Glomerular visceral epithelial cell (primary cell): ENCODE data around the gene NUDT21.
"Not testable (repeated sequence)": the region's sequence is repeated elsewhere in the genome, so short reads cannot be mapped to it uniquely, and the experiment has no call there.

Experiments used
- DNase-seq: peaks from one replicate; pipeline ENCODE4 v3.0.0-alpha.2; 2016; ENCODE audit errors: extremely low spot score

The NUDT21 gene

DNA sequence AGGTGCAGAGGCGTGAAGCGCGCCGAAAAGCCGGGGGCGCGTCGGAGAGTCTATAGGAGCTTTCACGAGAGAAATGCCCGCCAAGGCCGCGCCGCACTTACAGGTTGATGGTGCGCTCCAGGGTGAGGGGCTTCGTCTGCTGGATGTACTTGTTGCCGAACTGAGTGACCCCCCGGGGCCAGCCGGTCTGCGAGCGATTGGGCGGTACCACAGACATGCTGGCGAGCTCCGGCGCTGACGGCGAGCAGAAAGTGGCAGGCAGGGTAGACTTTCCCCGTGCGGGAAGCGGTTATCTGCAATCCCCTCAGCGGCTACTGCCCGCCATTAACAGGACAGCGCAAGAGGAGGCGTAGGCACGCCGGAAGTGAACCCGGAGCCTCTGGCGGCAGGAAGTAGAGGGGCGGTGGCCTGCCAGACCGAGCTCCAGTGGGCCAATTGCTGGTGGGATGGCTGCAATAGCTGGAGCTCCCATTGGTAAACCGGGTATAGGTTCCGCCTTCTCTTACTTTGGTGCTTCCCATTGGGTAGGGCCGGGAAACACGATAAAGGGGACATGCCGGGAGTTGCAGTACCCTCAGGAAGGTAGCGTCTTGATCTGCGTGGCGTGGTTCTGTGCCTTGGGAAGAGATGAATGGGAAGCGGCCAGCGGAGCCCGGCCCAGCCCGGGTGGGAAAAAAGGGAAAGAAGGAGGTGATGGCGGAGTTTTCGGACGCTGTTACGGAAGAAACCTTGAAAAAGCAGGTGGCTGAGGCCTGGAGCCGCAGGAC is at the start of gene NUDT21, which contains the start of gene OGFOD1:
TSS of gene NUDT21 (minus strand) at position 347 of the 767 bp plus-strand sequence. CDS start at position 217, 130 bp downstream.
TSS of gene OGFOD1 (plus strand) at position 569 of the 767 bp plus-strand sequence. CDS start at position 628, 59 bp downstream.
- peak; percentile 96 for DNase-seq

GRCh38 chr16:56493815-56494214 is 42.7 kb upstream of the NUDT21 start:
- no peak for DNase-seq

- DNase-seq = peak; percentile 6
Observed at GRCh38 chr16:56493126-56493525, 42.0 kb upstream of the NUDT21 start.

DNA sequence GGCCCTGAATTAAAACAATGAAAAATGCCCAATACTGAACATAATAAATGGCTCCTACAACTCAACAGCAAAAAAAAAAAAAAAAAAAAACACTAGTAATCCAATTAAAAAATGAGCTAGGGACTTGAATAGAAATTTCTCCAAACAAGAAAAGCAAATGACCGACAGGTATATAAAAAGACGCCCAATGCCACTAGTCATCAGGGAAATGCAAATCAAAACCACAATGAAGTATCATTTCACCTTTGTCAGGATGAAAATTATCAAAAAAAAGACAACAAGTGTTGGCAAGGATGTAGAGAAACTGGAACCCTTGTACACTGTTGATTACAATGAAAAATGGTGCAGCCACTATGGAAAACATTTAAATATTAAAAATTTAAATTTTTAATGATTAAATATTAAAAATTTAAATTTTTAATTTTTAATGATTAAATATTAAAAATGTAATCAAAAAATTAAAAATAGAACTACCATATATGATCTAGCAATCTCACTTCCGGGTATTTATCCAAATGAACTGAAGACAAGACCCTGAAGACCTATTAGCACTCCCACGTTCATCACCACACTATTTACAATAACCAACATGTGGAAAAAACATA is 40.6 kb upstream of the NUDT21 start:
- no peak for DNase-seq

- DNase-seq = not testable (repeated sequence)
Observed at GRCh38 chr16:56488868-56489267, 37.7 kb upstream of the NUDT21 start.

DNA sequence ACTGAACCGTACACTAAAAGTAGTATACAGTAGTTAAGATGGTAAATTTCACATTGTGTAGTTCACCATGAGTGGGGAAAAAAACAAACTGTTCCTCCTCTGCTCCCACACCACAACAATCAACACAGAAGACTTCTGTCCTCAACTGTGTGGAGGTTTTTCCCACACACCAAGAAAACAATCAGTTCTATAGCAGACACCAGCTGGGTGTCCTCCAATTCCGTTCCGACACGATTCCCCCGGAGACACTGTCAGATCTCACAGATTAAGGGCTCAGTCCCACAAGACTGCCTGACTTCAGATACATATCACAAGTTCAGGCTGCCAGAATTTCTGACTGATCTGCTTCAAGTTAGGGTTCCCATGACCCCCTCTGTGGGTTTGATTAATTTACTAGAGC is 36.9 kb upstream of the NUDT21 start:
- DNase-seq = no peak

DNA sequence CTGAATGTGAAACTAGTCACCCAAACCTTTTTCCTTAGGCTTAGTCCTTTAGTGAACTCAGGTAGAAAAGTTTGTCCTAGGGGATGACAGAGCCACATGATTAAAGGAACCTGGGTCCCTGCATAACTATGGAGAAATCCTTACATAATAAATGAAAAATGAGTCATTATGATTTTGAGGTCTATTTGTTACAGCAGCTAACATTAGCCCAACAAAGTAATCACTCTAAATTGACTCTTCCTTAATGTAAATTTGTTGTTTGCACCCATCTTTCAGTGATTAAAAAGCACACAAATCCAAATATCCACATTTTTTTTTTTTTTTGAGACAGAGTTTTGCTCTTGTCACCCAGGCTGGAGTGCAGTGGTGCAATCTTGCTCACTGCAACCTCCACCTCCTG is 32.3 kb upstream of the NUDT21 start:
- no peak for DNase-seq

DNA sequence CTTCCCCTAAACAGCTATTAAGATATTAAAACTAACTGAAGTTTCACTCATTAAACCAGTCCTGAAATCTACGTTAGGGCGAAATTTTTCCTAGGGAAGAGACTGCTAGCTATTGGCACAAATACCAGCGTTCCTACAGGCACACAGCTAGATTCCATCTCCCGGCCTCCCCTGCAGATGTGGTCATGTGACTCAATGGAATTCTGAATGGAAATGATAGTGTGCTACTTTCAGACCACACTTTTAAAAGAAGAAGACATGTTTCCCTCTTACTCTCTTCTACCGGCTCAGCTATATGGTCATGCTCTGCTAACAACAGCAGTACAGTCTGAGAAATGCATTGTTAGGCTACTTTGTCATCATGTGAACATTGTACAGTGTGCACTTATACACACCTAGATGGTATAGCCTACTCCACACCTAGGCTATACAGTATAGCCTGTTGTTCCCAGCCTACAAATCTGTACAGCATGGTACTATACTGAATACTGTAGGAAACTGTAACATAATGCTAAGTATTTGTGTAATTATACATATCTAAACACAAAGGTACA is 31.6 kb upstream of the NUDT21 start:
- no peak for DNase-seq

- DNase-seq = no peak
Observed at GRCh38 chr16:56481468-56482122, 30.5 kb upstream of the NUDT21 start.

GRCh38 chr16:56480776-56481467 is 29.8 kb upstream of the NUDT21 start:
- DNase-seq = no peak

- DNase-seq = no peak
Observed at GRCh38 chr16:56479469-56479868, 28.3 kb upstream of the NUDT21 start.

DNA sequence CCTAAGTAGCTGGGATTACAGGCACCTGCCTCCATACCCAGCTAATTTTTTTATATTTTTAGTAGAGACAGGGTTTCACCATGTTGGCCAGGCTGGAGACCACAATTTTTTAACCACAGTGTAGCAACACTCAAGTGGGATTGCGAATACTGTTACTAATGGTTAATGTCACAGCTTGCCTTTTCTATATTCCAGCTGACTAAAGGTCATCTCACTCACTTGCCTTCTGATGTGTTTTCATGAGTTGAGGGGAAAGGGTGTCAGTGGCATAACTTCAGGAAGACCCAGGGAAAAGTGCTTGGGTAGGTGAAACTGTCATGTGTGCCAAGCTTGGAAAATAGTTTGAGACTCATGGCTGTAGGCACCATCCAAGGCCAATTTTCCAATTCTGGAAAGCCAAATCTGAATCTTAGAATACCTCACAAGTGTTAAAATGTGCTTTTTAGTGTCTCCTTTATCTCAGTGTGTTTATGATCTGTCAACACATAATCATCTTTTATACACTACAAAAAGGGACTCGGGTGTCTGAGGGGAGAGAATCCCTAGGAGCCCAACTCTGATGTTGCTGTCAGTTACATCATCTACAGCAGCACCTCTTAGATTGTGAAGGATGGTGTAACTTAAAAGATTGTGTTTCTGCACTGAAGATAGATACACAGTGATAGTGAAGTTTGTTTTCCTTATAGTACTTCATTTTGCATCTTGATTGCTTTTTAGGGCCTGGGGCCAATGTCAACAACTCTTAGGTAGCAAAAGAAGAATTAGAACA is 27.3 kb upstream of the NUDT21 start:
- no peak for DNase-seq

DNA sequence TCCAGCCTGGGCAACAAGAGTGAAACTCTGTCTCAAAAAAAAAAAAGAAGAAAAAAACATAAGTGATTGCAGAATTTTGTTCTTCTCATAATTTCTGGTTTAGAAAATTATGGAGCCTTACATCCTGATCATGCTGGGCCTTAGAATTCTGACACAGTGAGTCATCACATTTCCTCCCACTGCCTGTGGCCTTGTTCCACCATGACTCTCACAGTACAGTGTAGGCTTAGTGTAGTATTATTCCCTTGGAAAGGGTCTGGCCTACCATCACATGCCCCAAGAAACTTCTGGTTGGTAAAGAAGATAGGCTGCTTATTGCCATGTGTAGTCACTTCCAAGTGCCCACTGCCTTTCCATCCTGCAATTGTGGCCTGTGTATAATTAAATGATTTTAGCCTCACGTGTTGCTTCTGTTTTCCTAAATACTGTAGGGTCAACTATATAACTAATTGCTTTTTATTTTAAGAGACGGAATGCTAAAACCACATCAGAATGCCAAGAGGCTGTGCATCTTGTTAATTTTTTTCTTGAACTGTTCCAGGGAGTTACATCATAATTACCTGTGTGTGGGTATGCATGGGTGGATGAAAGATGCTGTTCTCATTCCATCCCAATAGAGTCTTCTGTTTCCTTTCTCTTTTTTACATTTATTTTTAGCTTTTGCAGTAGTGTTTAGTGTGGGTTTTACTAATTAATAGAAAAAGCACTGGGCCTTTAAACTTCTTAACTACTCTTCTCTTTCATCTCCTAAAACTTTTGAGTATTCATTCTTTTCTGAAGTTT is 26.2 kb upstream of the NUDT21 start:
- peak; percentile 56 for DNase-seq

DNA sequence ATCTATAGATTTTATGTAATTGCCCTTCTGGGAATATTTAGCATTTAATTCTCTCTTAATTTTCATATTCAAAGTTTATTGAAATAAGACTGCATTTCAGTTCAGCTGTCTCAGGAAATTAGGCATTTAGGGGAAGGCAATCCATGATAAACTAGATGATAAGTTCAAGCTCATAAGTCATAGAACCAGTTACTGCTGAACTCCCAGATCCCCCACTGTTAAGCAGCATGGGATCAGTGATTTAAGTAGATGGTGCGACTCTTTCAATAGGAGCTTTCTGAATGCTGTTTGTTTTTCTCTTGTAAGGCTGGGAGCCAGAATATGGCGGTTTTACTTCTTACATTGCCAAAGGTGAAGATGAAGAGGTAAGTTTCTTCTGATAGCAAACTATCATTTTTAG is 24.1 kb upstream of the NUDT21 start:
- no peak for DNase-seq

DNA sequence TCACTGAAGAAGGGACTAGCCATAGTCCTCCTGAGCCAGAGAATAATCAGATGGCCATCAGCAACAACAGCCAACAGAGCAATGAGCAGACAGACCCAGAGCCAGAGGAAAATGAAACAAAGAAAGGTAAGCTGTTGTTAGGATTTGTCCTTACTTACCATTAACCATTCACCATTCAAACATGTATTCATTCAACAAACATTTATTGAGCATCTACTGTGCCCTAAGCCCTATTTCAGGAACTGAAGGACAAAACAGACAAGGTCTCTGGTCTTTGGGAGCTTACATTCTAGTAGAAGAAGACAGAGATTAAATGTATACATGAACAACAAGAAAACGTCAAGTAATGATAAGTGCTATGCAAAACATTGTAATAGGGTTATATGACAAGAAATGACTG is 19.5 kb upstream of the NUDT21 start:
- no peak for DNase-seq

DNA sequence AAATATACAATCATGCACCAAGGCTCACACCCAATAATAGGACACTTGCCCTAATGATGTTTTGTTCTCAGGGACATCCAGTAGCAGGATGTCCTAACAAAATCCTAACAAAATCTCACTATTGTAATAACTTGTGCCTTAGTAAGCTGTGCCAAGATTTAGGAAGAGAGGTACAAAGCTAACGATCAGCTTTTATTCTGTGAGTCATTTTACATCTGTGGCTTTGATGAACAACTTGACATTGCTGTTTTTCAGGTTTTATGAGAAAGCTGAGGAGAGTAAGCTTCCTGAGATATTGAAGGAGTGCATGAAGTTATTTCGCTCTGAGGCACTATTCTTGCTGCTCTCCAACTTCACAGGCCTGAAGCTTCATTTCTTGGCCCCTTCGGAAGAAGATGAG is 19.1 kb upstream of the NUDT21 start:
- DNase-seq = no peak

DNA sequence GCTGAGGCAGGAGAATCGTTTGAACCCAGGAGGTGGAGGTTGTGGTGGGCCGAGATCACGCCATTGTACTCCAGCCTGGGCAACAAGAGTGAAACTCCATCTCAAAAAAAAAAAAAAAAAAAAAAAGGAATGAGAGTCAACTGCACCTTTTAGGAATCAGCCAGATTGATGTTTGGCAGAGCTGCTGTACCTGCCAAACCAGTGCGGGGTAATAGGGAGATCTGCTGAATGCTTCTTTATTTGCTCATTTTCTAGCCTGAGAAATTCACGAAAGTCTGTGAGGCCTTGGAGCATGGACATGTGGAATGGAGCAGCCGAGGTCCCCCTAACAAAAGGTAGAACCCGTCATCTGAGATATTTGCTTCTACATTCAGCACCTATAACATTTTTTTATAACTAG is 18.6 kb upstream of the NUDT21 start:
- DNase-seq = no peak

GRCh38 chr16:56468800-56469199 is 17.7 kb upstream of the NUDT21 start:
- DNase-seq = no peak

DNA sequence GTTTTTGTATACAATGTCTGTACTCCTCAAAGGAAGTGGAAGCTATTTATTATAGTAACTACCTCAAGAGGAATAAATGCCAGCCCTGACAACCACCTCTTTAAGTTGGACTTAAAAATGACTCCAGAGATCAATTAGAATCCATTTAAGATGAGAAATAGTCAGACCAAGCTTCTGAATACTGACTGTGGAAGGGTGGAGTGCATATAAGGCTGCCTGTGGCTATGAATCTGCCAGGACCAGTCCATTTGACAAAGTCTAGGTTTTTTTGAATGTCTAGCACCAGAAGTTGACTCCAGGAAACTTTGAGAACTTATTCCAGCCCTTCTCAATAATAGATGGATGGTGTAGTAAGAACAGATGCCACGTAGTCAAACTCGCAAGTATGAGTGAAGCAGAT is 15.2 kb upstream of the NUDT21 start:
- DNase-seq = no peak

- no peak for DNase-seq
Observed at GRCh38 chr16:56463153-56463552, 12.0 kb upstream of the NUDT21 start.
